ENCODE results near the gene ZNF827.
"Not testable (repeated sequence)": the region's sequence is repeated elsewhere in the genome, so short reads cannot be mapped to it uniquely, and the experiment has no call there.

ZNF827 gene

DNA sequence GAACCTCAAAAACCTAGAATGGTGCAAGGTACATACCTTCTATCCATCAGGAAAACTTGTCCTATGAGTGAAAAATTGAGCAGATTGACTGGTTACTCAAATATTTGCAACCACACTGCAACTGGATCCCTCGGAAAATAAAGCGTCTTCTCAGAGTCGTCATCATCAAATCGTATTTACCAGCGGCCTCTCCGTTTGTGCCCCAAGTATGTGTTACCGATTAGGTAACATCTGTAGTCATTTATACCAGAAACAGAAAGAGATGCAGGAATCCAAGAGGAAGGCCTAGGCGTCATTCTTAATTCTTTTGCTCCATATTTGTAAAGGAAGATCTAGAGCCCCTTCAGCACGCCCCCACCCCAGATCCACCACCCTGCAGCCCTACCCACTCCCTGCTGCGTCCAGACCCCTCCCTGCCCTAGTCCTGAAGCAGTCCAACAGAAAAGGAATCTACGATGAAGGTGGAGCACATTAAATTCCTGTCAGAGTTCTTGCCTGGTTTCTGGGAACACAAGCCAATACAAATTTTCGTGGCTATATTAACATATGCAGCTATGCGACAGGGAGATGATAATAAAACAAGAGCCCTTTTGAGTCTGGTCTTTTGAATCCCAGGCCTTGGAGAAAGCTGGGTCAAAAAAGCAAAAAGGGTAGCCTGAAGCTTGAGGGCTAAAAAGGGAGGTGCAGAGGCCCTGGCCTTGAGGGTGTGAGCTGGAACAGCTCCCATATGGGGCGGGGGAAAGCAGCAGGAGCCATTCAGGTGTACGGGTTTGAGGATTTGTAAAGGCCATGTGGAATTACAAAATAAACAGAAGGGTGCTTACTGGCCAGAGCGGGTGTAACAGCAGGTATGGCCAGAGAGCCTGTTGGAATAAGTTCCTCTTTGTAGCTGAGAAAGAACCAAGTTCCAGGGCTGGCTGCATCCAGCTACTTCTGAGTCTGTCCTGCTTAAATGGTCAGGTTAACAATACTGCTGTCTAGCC lies 77.0 kb downstream of the ZNF827 start:
- no peak for DNase-seq

DNA sequence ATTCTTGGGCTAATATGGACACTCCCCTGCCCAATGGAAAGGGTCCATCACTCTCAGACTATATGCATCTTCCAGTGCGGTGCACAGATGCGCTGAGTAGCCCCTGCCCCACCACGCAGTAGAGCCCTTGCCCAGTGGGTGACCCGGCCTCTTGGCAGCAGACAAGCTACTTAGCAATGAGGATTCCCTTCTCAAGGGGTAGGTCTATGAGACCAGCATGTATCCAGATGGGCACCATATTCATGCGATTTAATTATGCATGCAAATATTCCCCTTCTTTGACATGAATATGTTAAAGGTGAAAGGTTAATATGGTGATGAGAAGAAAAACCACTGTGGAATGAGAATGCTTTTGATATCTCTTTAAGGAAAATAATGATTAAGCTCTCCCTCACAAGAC lies 77.7 kb downstream of the ZNF827 start:
- no peak for DNase-seq

DNA sequence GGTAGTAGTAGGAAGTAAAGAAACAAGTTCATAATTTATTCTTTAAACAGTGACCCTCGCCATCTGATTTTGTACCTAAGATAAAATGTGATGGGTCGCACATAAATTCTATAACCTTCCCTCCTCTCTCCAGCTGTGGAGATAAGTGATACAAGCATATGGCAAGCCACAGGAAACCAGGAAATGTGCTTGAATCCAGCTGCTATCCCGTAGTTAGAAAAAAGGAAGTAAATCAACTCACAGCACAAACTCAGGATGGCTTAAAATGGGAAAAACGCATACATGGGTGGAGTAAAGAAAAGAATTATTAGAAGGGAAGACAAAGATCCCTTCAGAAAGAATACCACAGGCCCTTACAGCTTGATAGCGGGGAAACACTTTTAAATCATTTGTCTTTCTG lies 78.2 kb downstream of the ZNF827 start:
- DNase-seq, result no peak

DNA sequence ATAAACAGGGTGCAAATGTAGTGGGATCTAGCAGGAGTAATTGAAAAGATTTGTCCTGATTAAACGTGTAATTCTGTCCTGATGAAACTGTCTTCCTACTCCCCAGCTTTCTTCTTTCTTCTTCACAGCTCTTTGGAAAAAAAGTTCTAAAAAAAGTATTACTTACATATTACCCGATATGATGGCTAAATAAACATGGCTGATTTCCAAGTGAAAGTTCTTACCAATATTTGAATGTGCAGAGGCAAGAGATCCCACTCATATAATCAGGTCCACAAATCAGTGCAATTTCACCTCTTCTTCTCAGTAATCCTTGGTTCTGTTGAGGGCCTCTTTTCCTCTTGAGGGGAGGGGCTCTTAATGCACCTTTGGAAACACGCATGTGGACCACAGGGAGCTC lies 78.7 kb downstream of the ZNF827 start:
- DNase-seq, result no peak

DNA sequence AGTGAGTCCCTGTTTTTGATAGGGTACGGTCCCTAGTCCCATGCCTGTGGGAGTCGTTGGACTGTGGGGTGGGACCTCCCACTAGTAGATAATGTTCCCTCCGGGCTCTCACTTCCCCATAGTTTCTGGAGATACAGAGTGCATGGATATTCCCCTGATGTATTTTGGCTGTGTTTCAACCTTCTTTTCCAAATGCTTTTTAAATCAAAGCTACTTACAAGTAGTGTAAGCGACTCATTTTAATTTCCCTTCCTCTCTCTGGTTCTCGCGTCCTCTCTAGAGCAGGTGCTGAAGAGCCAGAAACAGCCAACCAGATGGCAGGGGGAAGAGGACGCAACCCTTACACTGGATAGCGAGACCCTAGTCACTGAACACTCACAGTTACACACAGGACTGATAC lies 79.2 kb downstream of the ZNF827 start:
- DNase-seq, result no peak

DNA sequence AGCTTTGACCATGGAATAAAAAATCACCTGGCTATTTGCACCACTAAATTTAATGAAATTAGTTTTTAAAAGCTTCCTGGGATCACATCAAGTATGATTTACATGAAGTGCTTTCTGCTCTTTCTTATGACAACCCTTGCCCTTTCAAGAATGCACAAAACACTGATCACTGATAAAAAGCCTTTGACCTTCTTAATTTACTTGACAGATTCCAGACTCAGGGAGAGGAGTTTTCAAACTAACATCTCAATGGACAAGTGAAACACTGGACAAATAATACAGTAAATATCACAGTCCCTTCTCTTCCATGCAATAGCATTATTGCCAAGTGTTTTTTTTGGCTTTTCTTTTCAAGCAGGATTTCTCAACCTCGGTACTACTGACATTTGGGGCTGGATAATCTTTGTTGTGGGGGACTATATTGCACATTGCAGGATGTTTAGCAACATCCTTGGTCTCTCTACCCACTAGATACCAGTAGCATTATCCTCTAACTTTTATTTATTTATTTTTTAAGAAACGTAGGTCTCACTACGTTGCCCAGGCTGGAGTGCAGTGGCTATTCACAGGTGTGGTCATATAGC lies 86.3 kb downstream of the ZNF827 start:
- DNase-seq, result no peak

DNA sequence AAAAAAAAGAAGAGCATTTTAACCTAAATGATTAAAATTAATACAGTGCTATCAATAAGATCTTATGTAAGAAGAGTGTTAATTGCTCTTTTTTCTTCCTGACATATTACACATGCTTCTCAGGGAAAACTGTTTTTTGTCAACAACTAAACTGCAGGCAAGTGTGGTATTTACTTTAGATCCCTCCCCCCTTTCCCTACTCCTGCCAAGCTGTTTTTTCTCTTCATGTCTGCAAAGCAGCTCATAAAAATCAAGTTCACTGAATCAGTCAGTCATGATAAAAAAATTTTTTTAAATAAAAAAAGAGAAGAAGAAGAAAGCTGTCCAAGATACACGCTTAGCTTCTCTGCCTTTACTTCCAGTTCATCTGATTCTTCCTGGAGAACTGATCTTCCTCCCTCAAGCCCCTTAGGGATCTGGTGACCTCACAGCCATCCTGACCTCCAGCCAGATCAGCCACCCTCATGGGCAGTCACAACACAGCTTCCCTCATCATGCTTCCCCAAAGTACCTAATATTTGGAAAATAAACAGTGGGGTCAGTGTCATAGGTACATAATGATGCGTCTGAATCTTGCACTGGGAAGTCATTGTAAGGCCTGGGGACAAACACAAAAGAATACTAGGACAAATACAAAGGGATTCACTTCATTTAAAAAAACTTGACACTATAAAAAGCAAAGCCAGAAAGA lies 87.0 kb downstream of the ZNF827 start:
- no peak for DNase-seq

DNA sequence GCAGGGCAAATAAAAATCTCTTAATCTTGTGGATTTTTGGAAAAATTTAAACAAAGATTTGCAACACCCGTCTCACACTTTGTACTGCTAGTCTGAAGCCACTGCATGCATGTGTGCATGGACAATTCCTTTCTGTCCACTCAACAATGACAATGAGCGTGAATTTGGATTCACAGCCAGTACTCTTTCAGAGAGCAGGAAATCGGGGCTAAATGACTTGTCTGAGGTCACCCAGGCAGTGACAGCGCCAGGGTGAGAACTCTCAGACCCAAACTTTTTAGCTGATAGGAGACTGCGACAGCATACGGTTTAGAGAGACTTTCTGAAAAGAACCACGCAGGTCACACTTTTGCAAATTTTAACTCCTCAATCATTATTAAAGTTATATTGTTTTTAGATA lies 90.9 kb downstream of the ZNF827 start:
- no peak for DNase-seq

DNA sequence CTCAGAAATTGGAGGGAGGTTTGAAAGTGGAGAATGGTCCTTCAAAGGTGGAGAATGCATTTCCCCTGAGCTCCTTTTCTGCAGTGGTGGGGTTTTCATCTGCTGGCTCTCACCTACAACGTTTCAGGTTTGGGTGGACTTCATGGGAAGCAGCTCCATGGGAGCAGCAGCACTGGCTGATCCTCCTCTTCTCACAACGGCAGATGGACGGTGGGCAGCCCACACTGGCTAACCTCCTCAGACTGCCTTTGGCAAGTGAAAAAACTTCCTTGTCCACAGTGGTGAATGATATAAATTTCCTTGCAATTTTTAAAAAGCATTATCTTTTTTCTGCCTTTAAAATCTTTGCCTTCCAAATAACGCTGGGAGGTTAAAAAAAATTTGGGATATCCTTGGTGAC lies 93.5 kb downstream of the ZNF827 start:
- DNase-seq, result no peak

DNA sequence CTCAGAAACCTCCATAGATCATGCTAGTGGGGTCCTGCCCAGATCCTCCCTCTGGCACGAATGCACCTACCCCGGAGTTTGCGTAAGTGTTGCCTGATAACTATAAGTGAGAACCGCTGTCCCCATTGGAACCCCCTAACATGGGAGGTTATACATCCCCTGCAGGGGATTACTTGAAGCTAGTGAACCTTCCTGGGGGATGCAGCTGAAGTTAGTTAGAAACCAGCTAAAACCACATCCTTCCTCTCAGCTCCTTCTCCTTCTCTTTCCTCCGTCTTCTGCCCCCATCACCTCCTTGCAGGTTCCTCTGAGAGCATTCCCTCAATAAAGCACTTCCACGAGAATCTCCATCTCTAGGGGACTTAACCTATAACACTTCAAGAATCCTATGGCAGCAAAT lies 95.0 kb downstream of the ZNF827 start:
- DNase-seq, result no peak

DNA sequence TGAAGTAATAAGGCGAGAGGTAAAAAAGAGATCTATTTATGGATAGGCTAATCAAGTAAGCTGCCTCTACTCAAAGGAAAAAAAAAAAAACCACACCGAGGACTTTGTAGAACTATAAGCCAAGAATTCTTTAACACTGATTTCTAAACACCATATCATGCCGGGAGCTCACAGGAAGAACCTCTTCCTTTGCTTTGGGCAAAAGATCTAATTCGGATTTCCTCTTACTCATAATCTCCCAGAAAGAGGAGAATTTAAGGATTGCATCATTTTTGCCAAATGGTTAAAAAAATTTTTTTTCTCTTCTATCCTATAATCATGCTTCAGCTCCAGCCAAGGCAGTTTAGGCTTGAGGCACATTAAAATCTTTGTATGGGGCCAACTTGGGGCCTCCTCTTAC lies 95.5 kb downstream of the ZNF827 start:
- DNase-seq, result no peak

DNA sequence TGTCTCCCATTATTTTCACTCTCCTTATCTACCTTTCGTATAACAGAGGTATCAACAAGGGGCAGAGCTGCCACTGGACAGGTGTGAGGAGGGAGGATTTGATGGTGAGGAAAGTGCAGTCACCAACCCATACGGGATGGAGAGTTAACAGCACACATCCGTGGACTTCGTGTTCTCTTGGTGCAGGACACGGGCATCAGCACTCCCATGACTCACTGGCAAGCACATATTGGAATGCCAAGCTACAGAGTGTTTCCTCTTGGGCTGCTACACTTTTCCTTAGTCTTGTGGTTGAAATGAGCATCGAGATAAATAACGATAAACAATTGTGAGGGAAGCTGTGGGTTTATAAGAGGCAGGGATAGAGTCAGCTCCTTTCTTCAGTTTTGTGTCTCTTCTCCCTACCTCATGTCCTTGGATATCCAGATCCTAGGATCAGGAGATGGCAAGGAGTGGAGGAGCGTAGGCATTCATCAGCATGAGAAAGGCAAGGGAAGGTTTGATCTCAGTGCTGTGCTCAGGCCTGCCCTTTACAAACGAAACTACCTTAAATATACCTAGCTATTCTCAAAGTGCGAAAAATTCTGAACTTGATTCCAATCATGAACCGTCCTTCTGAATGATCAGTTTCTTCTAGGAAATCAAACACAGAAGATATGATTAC lies 96.3 kb downstream of the ZNF827 start:
- DNase-seq, result no peak

DNA sequence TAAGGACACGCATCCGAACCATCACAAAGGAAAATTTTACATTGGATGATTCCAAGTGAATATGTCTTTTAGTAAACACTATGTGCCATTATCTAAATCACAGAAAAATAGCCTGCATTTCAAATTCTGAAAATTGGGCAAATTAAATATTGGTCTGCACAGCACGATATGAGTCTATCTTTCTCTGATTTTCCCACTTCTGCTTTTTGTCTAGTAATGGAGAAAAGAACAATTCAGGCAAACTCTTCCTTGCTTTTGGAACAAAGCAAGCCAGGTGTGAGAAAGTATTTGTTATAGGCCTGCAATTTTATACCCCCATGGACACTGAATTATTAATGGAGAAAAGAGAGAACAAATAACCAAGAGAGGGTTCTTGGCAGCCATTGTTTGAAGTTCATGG lies 97.8 kb downstream of the ZNF827 start:
- DNase-seq, result no peak

DNA sequence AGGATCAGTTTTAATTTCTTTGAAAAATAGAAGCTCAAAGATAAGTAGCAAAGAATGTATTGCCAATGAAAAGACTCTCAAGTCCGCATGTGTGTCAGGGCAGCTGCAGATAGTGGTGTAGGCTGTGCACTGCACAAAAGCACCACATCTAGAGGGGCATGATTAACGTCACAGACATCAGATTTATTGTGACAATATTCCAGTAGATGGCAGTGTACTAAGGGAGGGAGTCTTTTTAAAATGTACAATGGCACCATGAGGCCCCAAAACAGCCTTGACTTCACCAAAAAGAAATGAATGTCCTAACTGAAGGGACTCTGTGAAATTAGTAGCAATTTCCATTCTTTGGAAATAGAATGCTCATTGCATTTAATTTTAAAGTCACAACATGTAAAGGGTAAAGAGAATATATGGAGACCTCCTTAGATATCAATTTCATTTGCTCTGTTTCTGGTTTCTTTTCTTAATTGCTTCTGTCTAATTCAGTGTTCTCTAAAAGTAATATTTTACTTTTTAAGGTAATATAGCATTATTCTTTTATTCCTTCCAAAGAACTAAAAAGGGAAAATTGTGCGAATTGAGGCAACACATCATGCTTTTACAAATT lies 98.4 kb downstream of the ZNF827 start:
- DNase-seq, result no peak

DNA sequence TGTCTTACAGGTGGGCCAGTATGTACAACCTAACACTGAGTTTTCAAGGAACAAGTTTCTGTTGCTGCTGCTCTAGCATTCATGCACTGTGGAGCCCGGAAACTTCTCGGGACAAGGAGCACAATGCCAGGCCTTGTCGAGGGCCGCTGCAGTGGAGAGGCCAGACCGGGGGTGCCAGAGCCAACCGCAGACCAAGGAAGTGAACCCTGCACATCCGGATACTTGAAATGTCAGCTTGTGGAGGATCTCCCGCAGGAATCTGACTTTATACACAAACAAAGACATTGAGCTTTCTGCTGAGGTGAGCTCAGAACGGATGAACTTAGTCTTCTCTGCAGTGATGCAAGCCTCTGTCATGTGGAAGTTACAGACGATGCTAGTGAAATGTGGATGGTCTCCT lies 99.5 kb downstream of the ZNF827 start:
- DNase-seq, result no peak

DNA sequence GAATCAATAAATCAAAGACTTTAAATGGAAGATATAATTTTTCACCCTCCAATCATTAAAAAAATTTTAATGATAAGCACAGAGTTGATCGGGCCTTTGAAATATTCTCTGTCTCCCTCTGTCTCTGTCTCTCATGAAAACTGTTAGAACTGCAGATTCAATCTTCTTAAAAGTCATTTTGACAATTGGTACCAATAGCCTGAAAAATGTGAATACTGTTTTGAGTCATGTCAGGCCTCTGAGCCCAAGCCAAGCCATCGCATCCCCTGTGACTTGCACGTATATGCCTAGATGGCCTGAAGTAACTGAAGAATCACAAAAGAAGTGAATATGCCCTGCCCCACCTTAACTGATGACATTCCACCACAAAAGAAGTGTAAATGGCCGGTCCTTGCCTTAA lies 106.2 kb downstream of the ZNF827 start:
- not testable (repeated sequence) for DNase-seq

DNA sequence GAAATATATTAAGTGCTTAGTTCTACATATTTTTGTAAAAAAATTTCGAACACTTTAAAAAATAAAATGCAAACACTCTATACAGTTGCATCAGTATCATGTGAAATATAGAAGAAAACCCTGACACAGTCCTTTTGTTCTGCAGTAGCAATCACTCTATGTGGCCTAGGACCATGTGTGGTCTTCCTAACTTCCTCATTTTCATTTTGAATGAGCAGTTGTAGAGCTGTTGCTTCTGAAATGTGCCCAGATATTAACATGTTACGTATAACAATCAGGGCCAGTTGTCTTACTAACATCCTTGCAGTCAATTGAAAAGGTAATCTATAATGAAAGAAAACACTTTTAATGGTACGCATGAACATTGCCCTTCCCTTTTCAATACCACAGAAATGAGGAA lies 107.9 kb downstream of the ZNF827 start:
- no peak for DNase-seq

DNA sequence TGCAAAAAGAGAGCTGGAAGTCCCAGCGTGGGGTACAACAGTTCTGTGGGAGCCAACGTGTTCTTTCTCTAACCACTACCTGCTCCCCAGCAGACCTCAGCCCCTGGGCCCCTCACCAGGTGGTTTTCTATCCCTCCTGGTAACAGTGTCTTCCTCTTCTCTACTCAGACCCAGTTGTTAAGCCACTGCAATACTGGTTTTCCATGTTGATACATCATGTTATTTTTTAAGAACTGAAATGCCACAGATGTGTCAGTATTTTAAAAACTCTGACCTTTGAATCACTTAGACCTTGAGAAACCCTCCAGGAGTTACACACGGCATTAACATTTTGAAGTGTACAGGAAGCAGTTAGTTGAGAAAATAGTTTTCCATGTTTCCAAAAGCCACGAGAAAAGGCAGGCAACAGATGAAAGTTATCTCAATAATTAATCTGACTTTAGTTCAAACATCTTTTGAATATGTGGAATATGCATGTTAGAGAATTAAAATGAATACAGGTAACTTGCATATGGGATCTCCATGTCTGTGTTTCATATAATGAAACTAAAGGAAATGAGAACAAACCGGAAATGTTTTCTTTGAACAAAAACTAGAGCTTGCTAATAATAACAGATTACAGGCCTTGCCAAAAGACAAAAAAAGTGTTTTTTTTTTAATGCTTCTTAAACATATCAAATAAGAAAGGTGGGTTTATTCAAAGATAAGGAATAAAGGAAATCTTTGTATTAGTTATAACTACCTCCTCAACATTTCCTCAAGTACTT lies 108.8 kb downstream of the ZNF827 start:
- peak; percentile 53 to 65 for DNase-seq

DNA sequence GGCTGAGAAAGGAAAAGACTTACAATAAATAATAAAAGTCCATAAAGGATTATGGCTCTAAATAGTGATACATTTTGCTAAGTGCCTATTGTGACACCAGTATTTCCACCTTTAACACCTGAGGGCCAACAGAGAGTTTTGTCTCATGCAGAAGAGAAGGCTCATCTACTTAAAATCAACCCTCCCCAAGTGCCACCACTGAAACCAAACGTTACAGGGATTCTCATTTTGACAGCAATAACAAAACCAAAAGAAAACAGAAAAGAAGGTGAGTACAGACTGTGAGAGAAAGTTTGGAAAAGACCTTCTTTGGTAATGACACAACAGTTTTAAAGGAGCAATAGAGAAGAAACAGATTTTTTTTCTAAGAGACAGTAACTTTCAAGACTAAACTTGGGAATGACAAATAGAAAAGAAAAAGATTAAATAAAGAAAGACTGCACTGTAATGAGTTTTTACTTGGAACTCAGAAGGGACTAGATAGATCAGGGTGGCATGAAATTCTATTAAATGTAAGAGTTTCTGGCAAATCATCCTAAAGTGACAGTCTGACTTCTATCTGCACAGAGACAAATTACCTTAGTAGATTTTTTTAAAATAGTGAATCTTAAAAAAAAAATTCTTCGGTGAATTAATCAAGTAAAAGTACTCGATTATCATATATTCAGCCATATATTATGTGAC lies 109.7 kb downstream of the ZNF827 start:
- no peak for DNase-seq

DNA sequence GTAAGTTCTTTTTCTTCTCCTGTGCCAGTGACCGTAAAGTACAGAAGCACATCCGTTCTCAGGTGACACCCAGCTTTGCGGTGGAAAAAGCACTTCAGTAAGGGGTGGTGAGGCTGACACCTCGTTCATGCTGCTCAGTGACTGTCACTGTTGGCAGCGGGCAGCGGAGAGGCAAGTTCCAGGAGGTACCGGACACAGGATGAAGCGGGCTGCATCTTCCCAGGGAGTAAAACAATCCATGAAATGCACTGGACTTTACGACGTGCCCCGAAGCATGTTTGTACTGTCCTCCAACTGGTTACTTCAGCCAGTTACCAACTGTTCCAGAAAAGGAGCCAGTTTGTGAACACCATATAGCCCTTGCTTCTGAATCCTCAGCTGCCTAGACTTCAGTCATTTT lies 110.7 kb downstream of the ZNF827 start:
- no peak for DNase-seq

DNA sequence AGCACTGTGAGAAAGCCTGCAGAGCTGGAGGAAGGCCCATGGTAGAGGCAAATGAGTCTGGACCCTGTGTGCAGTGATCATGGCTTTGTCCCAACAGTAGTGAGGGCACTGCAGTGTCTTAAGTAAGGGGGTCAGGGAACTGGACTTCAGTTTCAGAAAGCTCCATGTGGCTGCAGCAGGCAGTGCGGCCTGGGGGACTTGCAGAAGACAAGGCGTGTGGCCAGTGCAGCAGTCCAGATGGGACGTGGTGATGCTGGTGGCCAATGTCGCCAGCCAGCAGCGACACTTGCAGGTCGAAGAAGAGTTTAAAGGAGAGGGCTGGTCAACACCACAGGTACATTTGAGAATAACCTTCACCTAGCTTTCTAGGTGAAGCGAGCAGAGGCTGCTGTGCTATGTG lies 113.4 kb downstream of the ZNF827 start:
- no peak for DNase-seq

DNA sequence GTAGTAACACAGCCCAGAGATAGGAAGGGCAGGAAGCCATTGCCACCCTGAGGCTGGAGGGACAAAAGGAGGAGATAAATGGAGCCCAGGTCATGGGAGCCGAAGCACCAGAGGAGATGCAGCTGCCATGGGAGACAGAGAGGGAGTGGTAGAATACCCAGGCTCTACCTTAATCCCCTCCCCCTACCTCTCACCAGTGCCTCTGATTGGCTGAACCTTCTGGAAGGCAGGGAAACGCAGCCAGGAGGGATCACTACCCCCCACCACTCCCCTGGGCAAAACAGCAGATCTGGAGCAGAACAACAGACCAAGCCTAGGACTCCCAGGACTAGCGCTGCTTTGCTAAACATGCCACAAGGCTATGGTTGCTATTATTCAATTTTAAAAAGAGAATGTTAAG lies 114.2 kb downstream of the ZNF827 start:
- no peak for DNase-seq

Measured in activated CD4-positive, alpha-beta T cell treated with anti-CD3 and anti-CD28 coated beads, Interleukin-2, amount 50 U/mL, for 48 hours (primary cell).